ENCODE data around the gene PPCDC.

DNA sequence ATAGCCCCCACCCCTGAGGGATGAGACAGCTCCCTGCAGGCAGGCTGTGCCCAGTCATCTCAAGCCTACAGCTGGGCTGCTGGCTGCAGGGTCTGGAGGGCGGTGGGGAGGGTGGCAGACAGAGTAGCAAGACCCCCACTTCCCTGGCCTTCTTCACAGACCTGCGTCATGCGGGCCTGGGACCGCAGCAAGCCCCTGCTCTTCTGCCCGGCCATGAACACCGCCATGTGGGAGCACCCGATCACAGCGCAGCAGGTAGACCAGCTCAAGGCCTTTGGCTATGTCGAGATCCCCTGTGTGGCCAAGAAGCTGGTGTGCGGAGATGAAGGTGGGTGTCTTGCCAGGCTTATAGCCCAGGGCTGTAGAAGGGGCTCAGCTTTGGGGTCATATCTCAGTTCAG, 25.0 kb downstream of the PPCDC start:
- TF ChIP-seq, protein P1, sequence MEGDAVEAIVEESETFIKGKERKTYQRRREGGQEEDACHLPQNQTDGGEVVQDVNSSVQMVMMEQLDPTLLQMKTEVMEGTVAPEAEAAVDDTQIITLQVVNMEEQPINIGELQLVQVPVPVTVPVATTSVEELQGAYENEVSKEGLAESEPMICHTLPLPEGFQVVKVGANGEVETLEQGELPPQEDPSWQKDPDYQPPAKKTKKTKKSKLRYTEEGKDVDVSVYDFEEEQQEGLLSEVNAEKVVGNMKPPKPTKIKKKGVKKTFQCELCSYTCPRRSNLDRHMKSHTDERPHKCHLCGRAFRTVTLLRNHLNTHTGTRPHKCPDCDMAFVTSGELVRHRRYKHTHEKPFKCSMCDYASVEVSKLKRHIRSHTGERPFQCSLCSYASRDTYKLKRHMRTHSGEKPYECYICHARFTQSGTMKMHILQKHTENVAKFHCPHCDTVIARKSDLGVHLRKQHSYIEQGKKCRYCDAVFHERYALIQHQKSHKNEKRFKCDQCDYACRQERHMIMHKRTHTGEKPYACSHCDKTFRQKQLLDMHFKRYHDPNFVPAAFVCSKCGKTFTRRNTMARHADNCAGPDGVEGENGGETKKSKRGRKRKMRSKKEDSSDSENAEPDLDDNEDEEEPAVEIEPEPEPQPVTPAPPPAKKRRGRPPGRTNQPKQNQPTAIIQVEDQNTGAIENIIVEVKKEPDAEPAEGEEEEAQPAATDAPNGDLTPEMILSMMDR (IDR thresholded peaks at IDR 0.05): no peak
- TF ChIP-seq POLR2A (IDR thresholded peaks at IDR 0.05): no peak

Data from esophagus squamous epithelium (tissue), 4 donors.